SK-N-SH (cell line): ENCODE results near the gene ALPL. TPM values are rescaled to one million over a fixed set of nuclear protein-coding genes. Genes with fewer than 3 reads are reported as not detected.

ENCODE experiments used
- CTCF ChIA-PET: fragments of 300-600, 350-600 bp; formaldehyde crosslinking; extraction: SDS; loops from one replicate; lab custom pipeline; 2021; lab: Yijun Ruan, JAX
- POLR2A ChIA-PET: fragments of 350-600 bp; sonication (Branson Sonifier 250); formaldehyde crosslinking; extraction: SDS; loops from one replicate; lab custom pipeline; 2020; ENCODE audit warnings: antibody characterized with exemption, inconsistent platforms; lab: Yijun Ruan, JAX
- DNase-seq: peaks from one replicate; pipeline ENCODE4 v3.0.0; 2012
- H2AFZ ChIP-seq: fragments of 200-600 bp; sonication (generic); 2 replicates; pipeline ENCODE4 v1.8.1; 2016; ENCODE audit warnings: antibody characterized with exemption, mild to moderate bottlenecking, low read depth
- H3F3A ChIP-seq: fragments of 200-600 bp; sonication (generic); replicated peaks from 2 replicates; pipeline ENCODE3; 2016; ENCODE audit warnings: antibody characterized with exemption, mild to moderate bottlenecking; ENCODE audit not compliant: insufficient read depth
- H3K27ac ChIP-seq, 2 experiments: fragments of 200-500 bp in 1 of 2; fragments of 200-600 bp in 1 of 2; sonication (Bioruptor generic) in 1 of 2; sonication (generic), shearing (Covaris generic) in 1 of 2; 2 replicates each; pipeline versions ENCODE4 v1.5.1 to v1.6.1; 2014 to 2016; ENCODE audit warnings: low read depth in 2 of 2, inconsistent platforms in 1 of 2, low read length in 1 of 2, mild to moderate bottlenecking in 1 of 2, mixed read lengths in 1 of 2
- H3K27me3 ChIP-seq: fragments of 200-600 bp; sonication (generic), shearing (Covaris generic); 2 replicates; pipeline ENCODE4 v1.6.1; 2016; ENCODE audit warnings: mixed run types; ENCODE audit not compliant: insufficient read depth
- H3K36me3 ChIP-seq, 2 experiments: fragments of 200-500 bp in 1 of 2; fragments of 200-600 bp in 1 of 2; sonication (Bioruptor generic) in 1 of 2; sonication (generic) in 1 of 2; replicated peaks in 1 of 2; 2 replicates each; pipeline versions ENCODE3 to v1.5.1; 2014 to 2016; ENCODE audit warnings: low read length in 1 of 2, mild to moderate bottlenecking in 1 of 2; ENCODE audit not compliant: insufficient read depth in 2 of 2, control insufficient read depth in 1 of 2
- H3K4me1 ChIP-seq, 2 experiments: fragments of 200-500 bp in 1 of 2; fragments of 200-600 bp in 1 of 2; sonication (Bioruptor generic) in 1 of 2; sonication (generic), shearing (Covaris generic) in 1 of 2; 2 replicates each; pipeline versions ENCODE4 v1.5.1 to v1.6.1; 2014 to 2016; ENCODE audit warnings: low read depth in 1 of 2, low read length in 1 of 2, mixed run types in 1 of 2; ENCODE audit not compliant: insufficient read depth in 2 of 2, control insufficient read depth in 1 of 2
- H3K4me2 ChIP-seq: fragments of 200-600 bp; sonication (generic), shearing (Covaris generic); 2 replicates; pipeline ENCODE4 v1.6.1; 2017; ENCODE audit warnings: mixed run types
- H3K4me3 ChIP-seq, 2 experiments: fragments of 200-500 bp in 1 of 2; fragments of 200-600 bp in 1 of 2; sonication (Bioruptor generic) in 1 of 2; sonication (generic), shearing (Covaris generic) in 1 of 2; 2 replicates each; pipeline versions ENCODE4 v1.5.1 to v1.8.1; 2014 to 2016; ENCODE audit warnings: low read depth in 2 of 2, inconsistent platforms in 1 of 2, low read length in 1 of 2, mild to moderate bottlenecking in 1 of 2, mixed read lengths in 1 of 2, moderate library complexity in 1 of 2
- H3K79me2 ChIP-seq: fragments of 200-600 bp; sonication (generic); 2 replicates; pipeline ENCODE4 v1.8.1; 2017; ENCODE audit warnings: mild to moderate bottlenecking; ENCODE audit not compliant: insufficient read depth
- H3K9ac ChIP-seq: fragments of 200-600 bp; sonication (generic); 2 replicates; pipeline ENCODE4 v1.6.1; 2017; ENCODE audit warnings: mixed run types
- H3K9me2 ChIP-seq: fragments of 200-600 bp; sonication (generic); 2 replicates; pipeline ENCODE4 v1.6.1; 2017; ENCODE audit warnings: mixed run types
- H3K9me3 ChIP-seq: fragments of 200-600 bp; sonication (generic); 2 replicates; pipeline ENCODE4 v1.6.1; 2017; ENCODE audit warnings: mixed run types, mild to moderate bottlenecking, moderate library complexity
- H4K20me1 ChIP-seq: fragments of 200-600 bp; sonication (generic); 2 replicates; pipeline ENCODE4 v1.6.1; 2017; ENCODE audit warnings: mild to moderate bottlenecking, mixed run types; ENCODE audit not compliant: insufficient read depth
- CHD2 ChIP-seq: fragments of 150-350 bp; IDR thresholded peaks from 2 replicates; pipeline ENCODE4 v1.6.1; 2018; ENCODE audit warnings: low read length; ENCODE audit not compliant: partially characterized antibody
- ELF1 ChIP-seq: IDR thresholded peaks from 2 replicates; pipeline ENCODE4 v1.4.0; 2012
- EP300 ChIP-seq, 2 experiments: IDR thresholded peaks; 2 replicates each; pipeline versions ENCODE4 v1.4.0 to v1.6.1; 2012; ENCODE audit warnings: borderline replicate concordance in 1 of 2, low read depth in 1 of 2, low read length in 1 of 2
- FOXM1 ChIP-seq: IDR thresholded peaks from 2 replicates; pipeline ENCODE4 v1.4.0; 2012; ENCODE audit warnings: low read depth, mild to moderate bottlenecking
- GABPA ChIP-seq: IDR thresholded peaks from 2 replicates; pipeline ENCODE4 v1.4.0; 2012; ENCODE audit warnings: low read depth, mild to moderate bottlenecking
- MXI1 ChIP-seq: IDR thresholded peaks from 2 replicates; pipeline ENCODE4 v1.6.1; 2012; ENCODE audit warnings: mild to moderate bottlenecking, low read depth, low read length, improper control_type of control experiment
- NFIC ChIP-seq: IDR thresholded peaks from 2 replicates; pipeline ENCODE4 v1.4.0; 2012; ENCODE audit warnings: borderline replicate concordance
- RCOR1 ChIP-seq: fragments of 150-350 bp; IDR thresholded peaks from 2 replicates; pipeline ENCODE4 v1.6.1; 2017; ENCODE audit warnings: antibody characterized with exemption, low read length
- SIN3A ChIP-seq: IDR thresholded peaks from 2 replicates; pipeline ENCODE4 v1.6.1; 2012; ENCODE audit warnings: low read depth, mild to moderate bottlenecking, low read length, moderate library complexity, borderline replicate concordance
- TAF1 ChIP-seq: IDR thresholded peaks from 2 replicates; pipeline ENCODE4 v1.6.1; 2012; ENCODE audit warnings: low read depth, mild to moderate bottlenecking, low read length, moderate library complexity, borderline replicate concordance
- TCF12 ChIP-seq: IDR thresholded peaks from 2 replicates; pipeline ENCODE4 v1.4.0; 2012
- TEAD4 ChIP-seq: IDR thresholded peaks from 2 replicates; pipeline ENCODE4 v1.4.0; 2012; ENCODE audit warnings: mild to moderate bottlenecking, borderline replicate concordance; ENCODE audit not compliant: insufficient read depth
- WGBS: methylation state at CpG from one replicate; pipeline ENCODE4 v1.1.6; 2017; ENCODE audit warnings: low lambda C conversion rate; 5-methylcytosine and 5-hydroxymethylcytosine counted together
- polyA plus RNA-seq, 3 experiments: library from polyadenylated mRNA; depleted of rRNA; stranded (reverse); fragments of >200 nt; gene quantifications; 2 replicates each; pipeline ENCODE4 v1.2.3, GENCODE V29; 2012
- TF ChIP-seq, protein P1 (sequence below): IDR thresholded peaks from 2 replicates; pipeline ENCODE4 v1.4.0; 2012; ENCODE audit warnings: low read depth, borderline replicate concordance
- TF ChIP-seq, protein P2 (sequence below): IDR thresholded peaks from 2 replicates; pipeline ENCODE4 v1.4.0; 2012; ENCODE audit warnings: low read depth, borderline replicate concordance
- TF ChIP-seq, protein P3 (sequence below): IDR thresholded peaks from 2 replicates; pipeline ENCODE4 v1.4.0; 2012; ENCODE audit warnings: low read depth

The ALPL gene
- polyA plus RNA-seq, 1 of the 3 experiments (the other 2 are of a cell fraction): 0.69 TPM

DNA sequence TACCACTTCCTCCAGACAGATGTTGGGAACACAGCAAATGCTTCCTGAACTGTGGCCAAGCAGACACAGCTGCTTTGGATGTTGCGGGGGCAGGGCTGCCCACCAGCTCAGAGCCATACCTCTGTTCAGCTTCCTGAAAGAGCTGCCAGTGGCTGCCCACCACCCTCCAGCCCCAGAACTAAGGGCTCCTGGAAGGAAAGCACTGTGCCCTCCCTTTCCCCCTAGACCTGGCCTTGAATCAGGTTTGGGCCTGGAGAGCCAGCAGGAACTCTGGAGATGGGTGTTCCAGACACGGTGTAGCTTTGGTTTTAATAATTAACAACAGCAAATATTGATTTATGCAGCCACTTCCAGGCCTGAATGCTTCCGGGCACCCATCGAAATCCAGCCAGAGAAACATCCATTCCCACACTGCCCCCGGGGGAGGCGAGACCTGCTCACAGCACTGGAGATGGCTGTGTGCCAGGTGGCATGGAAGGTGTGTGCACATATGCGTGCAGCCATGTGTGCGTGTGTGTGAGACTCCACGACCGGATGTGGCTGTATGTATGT lies 114.3 kb downstream of the ALPL start:
- H3K27ac ChIP-seq: peak overlapping the region in 1 of 2 experiments; percentile 95; a peak in 2 of 4 replicates
- H2AFZ ChIP-seq: no peak overlapping the region
- no peaks in the 10 kb centered on the region for H3K9me3 ChIP-seq
- H4K20me1 ChIP-seq: no peaks in the 10 kb centered on the region
- DNase-seq: peak; percentile 79
- no peak overlapping the region for H3K9ac ChIP-seq
- no peaks in the 10 kb centered on the region for H3F3A ChIP-seq
- no peaks in the 10 kb centered on the region for H3K36me3 ChIP-seq
- TF ChIP-seq MXI1 (peak; percentile 30; the same call in 1 of the 2 replicates), ELF1 (no peak), TEAD4 (no peak), CHD2 (peak; percentile 18), EP300 (IDR thresholded peaks at IDR 0.05; ENCODE audit: borderline replicate concordance in 1 of 2, low read depth in 1 of 2, low read length in 1 of 2) (peak in 1 of 2 experiments; percentile 70; a peak in 2 of 4 replicates), GABPA (no peak), FOXM1 (no peak), RCOR1 (peak; percentile 81), TAF1 (no peak), SIN3A (no peak)
- TF ChIP-seq, protein P1, sequence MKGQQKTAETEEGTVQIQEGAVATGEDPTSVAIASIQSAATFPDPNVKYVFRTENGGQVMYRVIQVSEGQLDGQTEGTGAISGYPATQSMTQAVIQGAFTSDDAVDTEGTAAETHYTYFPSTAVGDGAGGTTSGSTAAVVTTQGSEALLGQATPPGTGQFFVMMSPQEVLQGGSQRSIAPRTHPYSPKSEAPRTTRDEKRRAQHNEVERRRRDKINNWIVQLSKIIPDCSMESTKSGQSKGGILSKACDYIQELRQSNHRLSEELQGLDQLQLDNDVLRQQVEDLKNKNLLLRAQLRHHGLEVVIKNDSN: no peak
- TF ChIP-seq, protein P2, sequence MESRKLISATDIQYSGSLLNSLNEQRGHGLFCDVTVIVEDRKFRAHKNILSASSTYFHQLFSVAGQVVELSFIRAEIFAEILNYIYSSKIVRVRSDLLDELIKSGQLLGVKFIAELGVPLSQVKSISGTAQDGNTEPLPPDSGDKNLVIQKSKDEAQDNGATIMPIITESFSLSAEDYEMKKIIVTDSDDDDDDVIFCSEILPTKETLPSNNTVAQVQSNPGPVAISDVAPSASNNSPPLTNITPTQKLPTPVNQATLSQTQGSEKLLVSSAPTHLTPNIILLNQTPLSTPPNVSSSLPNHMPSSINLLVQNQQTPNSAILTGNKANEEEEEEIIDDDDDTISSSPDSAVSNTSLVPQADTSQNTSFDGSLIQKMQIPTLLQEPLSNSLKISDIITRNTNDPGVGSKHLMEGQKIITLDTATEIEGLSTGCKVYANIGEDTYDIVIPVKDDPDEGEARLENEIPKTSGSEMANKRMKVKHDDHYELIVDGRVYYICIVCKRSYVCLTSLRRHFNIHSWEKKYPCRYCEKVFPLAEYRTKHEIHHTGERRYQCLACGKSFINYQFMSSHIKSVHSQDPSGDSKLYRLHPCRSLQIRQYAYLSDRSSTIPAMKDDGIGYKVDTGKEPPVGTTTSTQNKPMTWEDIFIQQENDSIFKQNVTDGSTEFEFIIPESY: no peak
- TF ChIP-seq, all 33 proteins: peak for 4
- H3K4me1 ChIP-seq: peaks cover 0 to 79% of the 10 kb centered on the region in 2 experiments; a peak in 1 of 4 replicates
- no peaks in the 10 kb centered on the region for H3K79me2 ChIP-seq
- 56% methylated on average over 7 of the region's 10 CpGs for WGBS
- CTCF ChIA-PET: interaction anchor here (1.0 to 3.0 kb wide), 2 partner anchors 75 to 255 kb away, joined by 3 to 8 read pairs; no protein-coding TSS in a partner anchor
- H3K4me2 ChIP-seq: no peak overlapping the region
- H3K9me2 ChIP-seq: no peaks in the 10 kb centered on the region
- POLR2A ChIA-PET: no interaction called here
- no peaks in the 10 kb centered on the region for H3K27me3 ChIP-seq
- no peak overlapping the region for H3K4me3 ChIP-seq

DNA sequence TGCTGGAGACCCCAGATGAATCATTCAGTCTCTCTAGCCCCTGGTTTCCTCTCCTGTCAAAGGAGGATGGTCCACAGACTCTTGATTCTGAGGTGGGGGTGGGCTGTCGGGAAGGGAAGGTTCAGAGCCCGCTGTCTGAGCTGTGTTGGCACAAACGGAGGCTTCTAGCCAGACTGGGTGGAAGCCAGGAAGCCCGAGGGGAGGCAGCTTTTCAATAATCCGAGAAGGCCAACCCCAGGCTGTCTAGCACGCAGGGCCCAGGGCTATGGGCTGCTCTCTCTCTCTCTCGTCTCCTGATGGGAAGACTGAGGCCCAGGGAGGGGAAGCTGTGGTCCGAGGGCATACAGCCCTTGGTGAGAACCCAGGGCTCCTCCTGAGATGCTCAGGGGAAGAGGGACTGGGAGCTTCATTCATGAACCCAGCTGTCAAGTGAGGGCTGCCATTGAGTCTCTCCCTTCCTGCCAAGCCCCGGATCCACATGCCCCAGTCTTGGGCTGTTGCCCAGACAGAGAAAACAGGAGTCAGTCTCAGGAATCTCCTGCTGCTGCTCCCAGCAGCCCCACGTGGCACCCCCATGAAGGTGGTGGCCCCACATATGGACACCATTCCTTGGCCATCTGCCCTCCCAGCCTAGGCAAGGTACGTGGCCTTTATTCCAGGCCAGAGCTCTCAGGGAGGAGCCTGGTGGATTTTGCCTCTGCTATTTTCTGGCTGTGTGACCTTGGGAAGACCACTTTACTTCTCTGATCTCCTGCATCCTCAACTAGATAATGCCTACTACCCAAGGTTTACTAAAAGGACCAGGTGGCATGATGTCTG lies 115.6 kb downstream of the ALPL start:
- POLR2A ChIA-PET: no interaction called here
- Histone ChIP-seq H4K20me1 (no peaks in the 10 kb centered on the region), H3K9ac (no peak overlapping the region), H3K27me3 (no peaks in the 10 kb centered on the region), H3K4me3 (no peak overlapping the region), H3K9me3 (no peaks in the 10 kb centered on the region), H3K9me2 (no peaks in the 10 kb centered on the region), H3F3A (no peaks in the 10 kb centered on the region), H3K4me1 (peaks cover 0 to 77% of the 10 kb centered on the region in 2 experiments; a peak in 1 of 4 replicates), H3K36me3 (no peaks in the 10 kb centered on the region), H3K4me2 (no peak overlapping the region), H2AFZ (no peak overlapping the region), H3K27ac (peak overlapping the region in 1 of 2 experiments; percentile 95; a peak in 2 of 4 replicates), H3K79me2 (no peaks in the 10 kb centered on the region)
- peak; percentile 73 for DNase-seq
- peak; percentile 78; the same call in 1 of the 2 replicates for TF ChIP-seq MXI1
- 0 out of 2 replicates have a peak, but pooled peaks have one; percentile 15 for TF ChIP-seq NFIC
- TF ChIP-seq, protein P3, sequence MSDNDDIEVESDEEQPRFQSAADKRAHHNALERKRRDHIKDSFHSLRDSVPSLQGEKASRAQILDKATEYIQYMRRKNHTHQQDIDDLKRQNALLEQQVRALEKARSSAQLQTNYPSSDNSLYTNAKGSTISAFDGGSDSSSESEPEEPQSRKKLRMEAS: 0 out of 2 replicates have a peak, but pooled peaks have one; percentile 26
- peak; percentile 63; the same call in 1 of the 2 replicates for TF ChIP-seq TCF12
- TF ChIP-seq RCOR1: peak; percentile 78
- TF ChIP-seq FOXM1: no peak
- no peak for TF ChIP-seq TAF1
- WGBS: 42% methylated on average over 3 of the region's 11 CpGs
- CTCF ChIA-PET: interaction anchor here (0.6 to 3.0 kb wide), 6 partner anchors 8 to 256 kb away, joined by 3 to 8 read pairs (median 3); no protein-coding TSS in a partner anchor
